ENCODE data around the gene KCNC1.
A peak's percentile ranks its signal among the peaks of the same experiment; 100 is the strongest.

Gene KCNC1

GRCh38 chr11:17721242-17721999 lies 13.2 kb upstream of the KCNC1 start:
- FAIRE-seq (no peak), DNase-seq (ENCODE audit: insufficient read length, low spot score) (no peak)
- TF ChIP-seq CTCF (IDR thresholded peaks at IDR 0.05; ENCODE audit: insufficient read depth, missing control alignments) = no peak

- TF ChIP-seq CTCF (IDR thresholded peaks at IDR 0.05; ENCODE audit: insufficient read depth, missing control alignments) = peak; percentile 59
- DNase-seq (ENCODE audit: insufficient read length, low spot score) (no peak), FAIRE-seq (no peak)
Measured at GRCh38 chr11:17722000-17722643, 12.5 kb upstream of the KCNC1 start.

GRCh38 chr11:17724020-17724908 lies 10.3 kb upstream of the KCNC1 start:
- no peak for FAIRE-seq
- DNase-seq (ENCODE audit: insufficient read length, low spot score) = no peak
- no peak for TF ChIP-seq CTCF (IDR thresholded peaks at IDR 0.05; ENCODE audit: insufficient read depth, missing control alignments)

GRCh38 chr11:17725174-17725573 lies 9.4 kb upstream of the KCNC1 start:
- FAIRE-seq (no peak), DNase-seq (ENCODE audit: insufficient read length, low spot score) (no peak)
- no peak for TF ChIP-seq CTCF (IDR thresholded peaks at IDR 0.05; ENCODE audit: insufficient read depth, missing control alignments)

- no peak for DNase-seq (ENCODE audit: insufficient read length, low spot score)
- TF ChIP-seq CTCF (IDR thresholded peaks at IDR 0.05; ENCODE audit: insufficient read depth, missing control alignments) = no peak
- FAIRE-seq = no peak
Measured at GRCh38 chr11:17730137-17730536, 4.4 kb upstream of the KCNC1 start.

- TF ChIP-seq CTCF (IDR thresholded peaks at IDR 0.05; ENCODE audit: insufficient read depth, missing control alignments) = peak; percentile 98
- FAIRE-seq (peak; percentile 46), DNase-seq (ENCODE audit: insufficient read length, low spot score) (peak; percentile 89)
Measured at GRCh38 chr11:17730608-17731462, 3.7 kb upstream of the KCNC1 start.
